NT2/D1 (cell line): ENCODE measurements around the gene HORMAD2.

Experiments
- SUZ12 ChIP-seq: IDR thresholded peaks from 2 replicates; pipeline ENCODE4 v1.6.1; 2011; ENCODE audit not compliant: insufficient read length, insufficient read depth; ENCODE audit errors: extremely low read depth
- YY1 ChIP-seq: IDR thresholded peaks from 2 replicates; pipeline ENCODE4 v1.6.1; 2011; ENCODE audit not compliant: insufficient read length, insufficient read depth
- ZNF274 ChIP-seq: IDR thresholded peaks from 2 replicates; pipeline ENCODE4 v1.6.1; 2011; ENCODE audit warnings: mild to moderate bottlenecking, low read depth, low read length

DNA sequence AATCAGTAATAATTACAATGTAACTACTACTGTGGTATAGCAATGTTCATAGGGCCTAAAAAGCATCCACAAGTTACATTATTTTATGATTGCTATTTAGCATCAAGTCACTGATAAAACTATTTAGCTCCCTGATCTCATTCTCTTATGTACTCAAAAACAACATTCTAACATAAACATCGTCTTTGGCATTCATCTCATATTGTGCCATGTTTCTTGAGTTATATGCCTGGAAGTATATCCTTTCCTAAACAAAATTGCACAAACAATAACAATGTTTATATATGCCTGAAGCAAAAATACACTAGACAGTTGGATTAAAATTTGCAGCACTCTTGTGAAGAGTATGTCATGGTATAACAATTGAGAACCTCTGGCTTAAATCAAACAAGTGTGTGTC is 34.1 kb downstream of the HORMAD2 start:
- TF ChIP-seq YY1 (no peak), ZNF274 (no peak), SUZ12 (no peak)
